WTC11 (cell line): ENCODE results near the gene CYB5A. TPM values are rescaled to one million over a fixed set of nuclear protein-coding genes. Genes with fewer than 3 reads are reported as not detected.

ENCODE experiments used
- ATAC-seq: fragments of 200-7000 bp; cut with Tn5 transposase; 2 replicates; pipeline ENCODE4 v1.10.0; 2021; ENCODE audit warnings: mild to moderate bottlenecking, moderate library complexity
- CTCF ChIA-PET: fragments of 300-600 bp; sonication (Branson Sonifier 250); formaldehyde crosslinking; loops from one replicate; lab custom pipeline; 2021; ENCODE audit warnings: antibody characterized with exemption; lab: Charles Lee
- POLR2A ChIA-PET: fragments of 350-600 bp; sonication (Branson Sonifier 250); formaldehyde crosslinking; loops from one replicate; lab custom pipeline; 2021; ENCODE audit warnings: antibody characterized with exemption; lab: Charles Lee
- DNase-seq: peaks from one replicate; pipeline ENCODE4 v3.0.0; 2021; ENCODE audit warnings: low spot score
- H3K27ac Mint-ChIP-seq: 2 replicates; pipeline ENCODE4 v1.8.0; 2021; ENCODE audit warnings: mixed read lengths
- H3K27me3 Mint-ChIP-seq: 2 replicates; pipeline ENCODE4 v1.8.0; 2021; ENCODE audit warnings: low read depth, mild to moderate bottlenecking, moderate library complexity, mixed read lengths
- H3K36me3 Mint-ChIP-seq: 2 replicates; pipeline ENCODE4 v1.8.0; 2021; ENCODE audit warnings: mixed read lengths
- H3K4me1 Mint-ChIP-seq: 2 replicates; pipeline ENCODE4 v1.8.0; 2022; ENCODE audit warnings: mixed read lengths
- H3K4me3 Mint-ChIP-seq: 2 replicates; pipeline ENCODE4 v1.8.0; 2021; ENCODE audit warnings: mild to moderate bottlenecking, moderate library complexity, mixed read lengths
- H3K9me3 Mint-ChIP-seq: 2 replicates; pipeline ENCODE4 v1.8.0; 2021; ENCODE audit warnings: mixed read lengths
- AFF4 ChIP-seq: sonication (generic); formaldehyde crosslinking; IDR thresholded peaks from 2 replicates; pipeline ENCODE4 v1.8.1; 2023; ENCODE audit warnings: mild to moderate bottlenecking, missing genetic modification reagents, borderline replicate concordance
- ATF1 ChIP-seq: sonication (generic); formaldehyde crosslinking; IDR thresholded peaks from 2 replicates; pipeline ENCODE4 v1.8.1; 2023; ENCODE audit warnings: mild to moderate bottlenecking, moderate library complexity, missing genetic modification reagents
- FOXP4 ChIP-seq: sonication (generic); formaldehyde crosslinking; IDR thresholded peaks from 2 replicates; pipeline ENCODE4 v1.8.0; 2022; ENCODE audit warnings: mild to moderate bottlenecking, missing genetic modification reagents
- GABPB1 ChIP-seq: sonication (generic); formaldehyde crosslinking; IDR thresholded peaks from 2 replicates; pipeline ENCODE4 v1.8.1; 2023; ENCODE audit warnings: mild to moderate bottlenecking, missing genetic modification reagents
- HMGXB4 ChIP-seq: sonication (generic); formaldehyde crosslinking; IDR thresholded peaks from 2 replicates; pipeline ENCODE4 v1.8.1; 2023; ENCODE audit warnings: mild to moderate bottlenecking, moderate library complexity, missing genetic modification reagents
- JAZF1 ChIP-seq: fragments of 250-450 bp; sonication (Bioruptor Pico); IDR thresholded peaks from 2 replicates; pipeline ENCODE4 v1.9.0; 2021; ENCODE audit warnings: moderate library complexity, mild to moderate bottlenecking, inconsistent platforms
- MYBL2 ChIP-seq: sonication (generic); formaldehyde crosslinking; IDR thresholded peaks from 2 replicates; pipeline ENCODE4 v1.8.1; 2023; ENCODE audit warnings: mild to moderate bottlenecking, moderate library complexity, missing genetic modification reagents
- NR1H2 ChIP-seq: sonication (generic); formaldehyde crosslinking; IDR thresholded peaks from 2 replicates; pipeline ENCODE4 v1.9.0; 2021; ENCODE audit warnings: mild to moderate bottlenecking, moderate library complexity, missing genetic modification reagents
- SMAD3 ChIP-seq: sonication (generic); formaldehyde crosslinking; IDR thresholded peaks from 2 replicates; pipeline ENCODE4 v1.8.0; 2022; ENCODE audit warnings: missing genetic modification reagents, mild to moderate bottlenecking, borderline replicate concordance
- total RNA-seq: library from RNA; stranded (reverse); gene quantifications from 3 replicates; pipeline ENCODE4 v1.2.3, GENCODE V29; 2021
- TF ChIP-seq, protein P1 (sequence below): sonication (generic); formaldehyde crosslinking; IDR thresholded peaks from 2 replicates; pipeline ENCODE4 v1.8.0; 2022; ENCODE audit warnings: mild to moderate bottlenecking, missing genetic modification reagents
- TF ChIP-seq, protein P2 (sequence below): sonication (generic); formaldehyde crosslinking; IDR thresholded peaks from 2 replicates; pipeline ENCODE4 v1.8.1; 2022; ENCODE audit warnings: mild to moderate bottlenecking, moderate library complexity, missing genetic modification reagents
- TF ChIP-seq, protein P3 (sequence below): fragments of 250-450 bp; sonication (Bioruptor Pico); conservative IDR thresholded peaks from 2 replicates; pipeline ENCODE4 v1.9.0; 2021; ENCODE audit warnings: mild to moderate bottlenecking

Gene CYB5A
- total RNA-seq, 1 experiment from 2014 or later: 127 TPM

DNA sequence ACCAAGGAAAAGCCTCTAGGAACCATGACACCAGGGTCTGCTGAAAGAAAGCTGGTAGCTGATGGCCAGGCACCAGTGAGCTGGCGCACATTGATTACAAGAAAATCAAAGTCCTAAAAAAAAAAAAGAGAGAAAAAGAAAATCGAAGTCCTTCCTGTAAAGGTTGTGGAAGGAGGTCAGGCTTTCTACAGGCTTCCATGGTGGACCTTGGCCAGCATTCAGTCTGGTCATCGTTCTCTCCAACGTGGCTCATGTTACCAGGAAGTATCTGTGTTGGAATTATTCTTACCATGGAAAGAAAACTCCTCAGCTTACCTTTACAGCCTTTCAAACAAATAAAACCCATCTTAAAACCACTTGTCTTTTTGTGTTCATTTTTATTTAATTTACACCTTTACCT lies 65.6 kb downstream of the CYB5A start:
- DNase-seq: no peak
- H3K27me3 Mint-ChIP-seq: no peaks in the 10 kb centered on the region
- H3K36me3 Mint-ChIP-seq: no peaks in the 10 kb centered on the region
- H3K27ac Mint-ChIP-seq: no peak overlapping the region
- ATAC-seq: no peak
- TF ChIP-seq JAZF1 (CRISPR knock-in tag): no peak
- TF ChIP-seq, protein P1, sequence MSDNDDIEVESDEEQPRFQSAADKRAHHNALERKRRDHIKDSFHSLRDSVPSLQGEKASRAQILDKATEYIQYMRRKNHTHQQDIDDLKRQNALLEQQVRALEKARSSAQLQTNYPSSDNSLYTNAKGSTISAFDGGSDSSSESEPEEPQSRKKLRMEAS: no peak
- TF ChIP-seq FOXP4: no peak
- no peak for TF ChIP-seq ATF1
- no peak for TF ChIP-seq NR1H2 (CRISPR knock-in tag)
- no peak for TF ChIP-seq HMGXB4 (CRISPR knock-in tag)
- no peak for TF ChIP-seq MYBL2 (CRISPR knock-in tag)
- 0 out of 2 replicates have a peak, but pooled peaks cover 3% of the 10 kb centered on the region for H3K9me3 Mint-ChIP-seq
- POLR2A ChIA-PET: no interaction called here
- H3K4me1 Mint-ChIP-seq: peaks cover 2% of the 10 kb centered on the region; the same call in 1 of the 2 replicates
- H3K4me3 Mint-ChIP-seq: no peak overlapping the region
- CTCF ChIA-PET: no interaction called here

GRCh38 chr18:74225193-74225840 lies 66.4 kb downstream of the CYB5A start:
- no peak overlapping the region for H3K27ac Mint-ChIP-seq
- DNase-seq: no peak
- ChIA-PET POLR2A (no interaction called here), CTCF (no interaction called here)
- no peaks in the 10 kb centered on the region for H3K27me3 Mint-ChIP-seq
- peaks cover 7% of the 10 kb centered on the region; the same call in 1 of the 2 replicates for H3K9me3 Mint-ChIP-seq
- no peaks in the 10 kb centered on the region for H3K36me3 Mint-ChIP-seq
- TF ChIP-seq, protein P2, sequence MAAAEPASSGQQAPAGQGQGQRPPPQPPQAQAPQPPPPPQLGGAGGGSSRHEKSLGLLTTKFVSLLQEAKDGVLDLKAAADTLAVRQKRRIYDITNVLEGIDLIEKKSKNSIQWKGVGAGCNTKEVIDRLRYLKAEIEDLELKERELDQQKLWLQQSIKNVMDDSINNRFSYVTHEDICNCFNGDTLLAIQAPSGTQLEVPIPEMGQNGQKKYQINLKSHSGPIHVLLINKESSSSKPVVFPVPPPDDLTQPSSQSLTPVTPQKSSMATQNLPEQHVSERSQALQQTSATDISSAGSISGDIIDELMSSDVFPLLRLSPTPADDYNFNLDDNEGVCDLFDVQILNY: no peak
- no peak for TF ChIP-seq AFF4 (CRISPR knock-in tag)
- no peak for TF ChIP-seq SMAD3
- peak; percentile 61 for TF ChIP-seq GABPB1
- TF ChIP-seq, protein P3, sequence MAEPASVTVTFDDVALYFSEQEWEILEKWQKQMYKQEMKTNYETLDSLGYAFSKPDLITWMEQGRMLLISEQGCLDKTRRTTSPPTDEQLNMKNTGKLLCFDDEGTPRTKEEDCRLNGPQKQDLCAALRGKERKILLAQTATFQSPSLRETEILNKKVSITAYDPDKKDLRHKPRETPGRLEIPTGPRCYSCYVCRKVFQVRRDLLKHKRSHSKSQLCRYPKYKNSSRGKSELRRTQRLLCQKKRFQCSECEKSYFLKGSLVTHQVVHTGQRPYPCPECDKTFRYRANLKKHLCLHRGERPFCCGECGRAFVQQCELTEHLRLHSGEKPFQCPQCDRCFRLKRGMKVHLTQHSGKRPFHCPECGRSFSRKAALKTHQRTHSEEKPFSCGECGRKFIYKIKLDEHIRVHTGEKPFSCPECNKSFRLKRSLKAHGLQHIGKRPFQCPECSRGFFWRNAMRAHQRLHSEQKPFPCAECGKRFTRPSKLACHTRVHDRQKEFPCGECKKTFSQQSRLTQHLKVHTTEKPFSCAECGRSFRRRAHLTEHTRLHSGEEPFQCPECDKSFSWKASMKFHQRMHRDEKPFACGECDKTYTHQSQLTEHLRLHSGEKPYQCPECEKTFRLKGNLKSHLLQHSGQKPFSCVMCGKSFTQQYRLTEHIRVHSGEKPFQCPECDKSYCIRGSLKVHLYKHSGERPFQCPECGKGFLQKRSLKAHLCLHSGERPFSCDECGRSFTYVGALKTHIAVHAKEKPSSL (CRISPR knock-in tag): no peak
- H3K4me3 Mint-ChIP-seq: no peak overlapping the region
- peaks cover 2% of the 10 kb centered on the region; the same call in 1 of the 2 replicates for H3K4me1 Mint-ChIP-seq
- no peak for ATAC-seq
